HEK293 (cell line): ENCODE measurements around the gene HOXD12.

Experiments used
- GLI2 ChIP-seq: fragments of 450-650 bp; formaldehyde crosslinking; IDR thresholded peaks from 2 replicates; pipeline ENCODE4; 2017; ENCODE audit warnings: missing biosample characterization, missing genetic modification characterization, low read depth, borderline replicate concordance
- KLF10 ChIP-seq: fragments of 450-650 bp; IDR thresholded peaks from 2 replicates; pipeline ENCODE4 v1.5.1; 2018; ENCODE audit warnings: missing biosample characterization, mild to moderate bottlenecking, missing genetic modification characterization
- KLF7 ChIP-seq: fragments of 450-650 bp; formaldehyde crosslinking; IDR thresholded peaks from 2 replicates; pipeline ENCODE4 v1.5.1; 2016; ENCODE audit warnings: missing biosample characterization, missing genetic modification characterization, borderline replicate concordance
- REPIN1 ChIP-seq: fragments of 450-650 bp; formaldehyde crosslinking; IDR thresholded peaks from 2 replicates; pipeline ENCODE4 v1.5.1; 2017; ENCODE audit warnings: missing biosample characterization, missing genetic modification characterization, low read depth
- ZBTB21 ChIP-seq: fragments of 450-650 bp; formaldehyde crosslinking; IDR thresholded peaks from 2 replicates; pipeline ENCODE4 v1.5.1; 2017; ENCODE audit warnings: missing biosample characterization, missing genetic modification characterization
- ZBTB48 ChIP-seq: fragments of 450-650 bp; formaldehyde crosslinking; IDR thresholded peaks from 2 replicates; pipeline ENCODE4 v1.5.1; 2016; ENCODE audit warnings: missing biosample characterization, missing genetic modification characterization
- ZNF121 ChIP-seq: fragments of 450-650 bp; formaldehyde crosslinking; IDR thresholded peaks from 2 replicates; pipeline ENCODE4 v1.5.1; 2016; ENCODE audit warnings: missing biosample characterization, missing genetic modification characterization
- ZNF132 ChIP-seq: fragments of 450-650 bp; formaldehyde crosslinking; IDR thresholded peaks from 2 replicates; pipeline ENCODE4 v1.5.1; 2017; ENCODE audit warnings: missing biosample characterization, missing genetic modification characterization, borderline replicate concordance
- ZNF140 ChIP-seq: fragments of 450-650 bp; formaldehyde crosslinking; IDR thresholded peaks from 2 replicates; pipeline ENCODE4 v1.5.1; 2016; ENCODE audit warnings: missing biosample characterization, missing genetic modification characterization
- ZNF16 ChIP-seq: fragments of 450-650 bp; formaldehyde crosslinking; IDR thresholded peaks from 2 replicates; pipeline ENCODE4 v1.5.1; 2016; ENCODE audit warnings: low read depth, missing biosample characterization, missing genetic modification characterization
- ZNF23 ChIP-seq: fragments of 450-650 bp; formaldehyde crosslinking; IDR thresholded peaks from 2 replicates; pipeline ENCODE4 v1.5.1; 2016; ENCODE audit warnings: missing biosample characterization, missing genetic modification characterization, borderline replicate concordance
- ZNF248 ChIP-seq: fragments of 450-650 bp; formaldehyde crosslinking; IDR thresholded peaks from 2 replicates; pipeline ENCODE4 v1.5.1; 2017; ENCODE audit warnings: missing biosample characterization, missing genetic modification characterization
- ZNF292 ChIP-seq: fragments of 450-650 bp; formaldehyde crosslinking; IDR thresholded peaks from 2 replicates; pipeline ENCODE4 v1.5.1; 2016; ENCODE audit warnings: low read depth, missing biosample characterization, missing genetic modification characterization, borderline replicate concordance
- ZNF311 ChIP-seq: fragments of 450-650 bp; formaldehyde crosslinking; IDR thresholded peaks from 2 replicates; pipeline ENCODE4 v1.5.1; 2017; ENCODE audit warnings: missing biosample characterization, missing genetic modification characterization, borderline replicate concordance
- ZNF354C ChIP-seq: fragments of 450-650 bp; formaldehyde crosslinking; IDR thresholded peaks from 2 replicates; pipeline ENCODE4 v1.5.1; 2016; ENCODE audit warnings: missing biosample characterization, missing genetic modification characterization, low read depth, borderline replicate concordance
- ZNF391 ChIP-seq: fragments of 450-650 bp; formaldehyde crosslinking; IDR thresholded peaks from 2 replicates; pipeline ENCODE4 v1.5.1; 2016; ENCODE audit warnings: low read depth, missing biosample characterization, missing genetic modification characterization, borderline replicate concordance
- ZNF426 ChIP-seq: fragments of 450-650 bp; formaldehyde crosslinking; IDR thresholded peaks from 2 replicates; pipeline ENCODE4 v1.5.1; 2017; ENCODE audit warnings: missing biosample characterization, missing genetic modification characterization, mild to moderate bottlenecking, inconsistent platforms, moderate library complexity
- ZNF48 ChIP-seq: fragments of 450-650 bp; formaldehyde crosslinking; IDR thresholded peaks from 2 replicates; pipeline ENCODE4 v1.5.1; 2016; ENCODE audit warnings: missing biosample characterization, missing genetic modification characterization
- ZNF558 ChIP-seq: fragments of 450-650 bp; formaldehyde crosslinking; IDR thresholded peaks from 2 replicates; pipeline ENCODE4 v1.5.1; 2016; ENCODE audit warnings: missing biosample characterization, missing genetic modification characterization
- ZNF561 ChIP-seq: fragments of 450-650 bp; IDR thresholded peaks from 2 replicates; pipeline ENCODE4 v1.5.1; 2018; ENCODE audit warnings: missing biosample characterization, missing genetic modification characterization, borderline replicate concordance
- ZNF621 ChIP-seq: fragments of 450-650 bp; formaldehyde crosslinking; IDR thresholded peaks from 2 replicates; pipeline ENCODE4 v1.5.1; 2017; ENCODE audit warnings: missing biosample characterization, missing genetic modification characterization
- ZNF785 ChIP-seq: fragments of 450-650 bp; formaldehyde crosslinking; IDR thresholded peaks from 2 replicates; pipeline ENCODE4 v1.5.1; 2016; ENCODE audit warnings: missing biosample characterization, missing genetic modification characterization
- ZXDB ChIP-seq: fragments of 450-650 bp; formaldehyde crosslinking; IDR thresholded peaks from 2 replicates; pipeline ENCODE4 v1.5.1; 2016; ENCODE audit warnings: missing biosample characterization, missing genetic modification characterization
- TF ChIP-seq, protein P1 (sequence below): fragments of 450-650 bp; formaldehyde crosslinking; IDR thresholded peaks from 2 replicates; pipeline ENCODE4 v1.5.1; 2016; ENCODE audit warnings: missing biosample characterization, missing genetic modification characterization
- TF ChIP-seq, protein P2 (sequence below): fragments of 450-650 bp; formaldehyde crosslinking; IDR thresholded peaks from 2 replicates; pipeline ENCODE4 v1.5.1; 2016; ENCODE audit warnings: missing biosample characterization, missing genetic modification characterization
- TF ChIP-seq, protein P3 (sequence below): sonication (generic); formaldehyde crosslinking; IDR thresholded peaks from 2 replicates; pipeline ENCODE4 v1.8.1; 2022; ENCODE audit warnings: mild to moderate bottlenecking, moderate library complexity, missing genetic modification reagents
- TF ChIP-seq, protein P4 (sequence below): fragments of 450-650 bp; formaldehyde crosslinking; IDR thresholded peaks from 2 replicates; pipeline ENCODE4 v1.5.1; 2017; ENCODE audit warnings: missing biosample characterization, missing genetic modification characterization

The HOXD12 gene

DNA sequence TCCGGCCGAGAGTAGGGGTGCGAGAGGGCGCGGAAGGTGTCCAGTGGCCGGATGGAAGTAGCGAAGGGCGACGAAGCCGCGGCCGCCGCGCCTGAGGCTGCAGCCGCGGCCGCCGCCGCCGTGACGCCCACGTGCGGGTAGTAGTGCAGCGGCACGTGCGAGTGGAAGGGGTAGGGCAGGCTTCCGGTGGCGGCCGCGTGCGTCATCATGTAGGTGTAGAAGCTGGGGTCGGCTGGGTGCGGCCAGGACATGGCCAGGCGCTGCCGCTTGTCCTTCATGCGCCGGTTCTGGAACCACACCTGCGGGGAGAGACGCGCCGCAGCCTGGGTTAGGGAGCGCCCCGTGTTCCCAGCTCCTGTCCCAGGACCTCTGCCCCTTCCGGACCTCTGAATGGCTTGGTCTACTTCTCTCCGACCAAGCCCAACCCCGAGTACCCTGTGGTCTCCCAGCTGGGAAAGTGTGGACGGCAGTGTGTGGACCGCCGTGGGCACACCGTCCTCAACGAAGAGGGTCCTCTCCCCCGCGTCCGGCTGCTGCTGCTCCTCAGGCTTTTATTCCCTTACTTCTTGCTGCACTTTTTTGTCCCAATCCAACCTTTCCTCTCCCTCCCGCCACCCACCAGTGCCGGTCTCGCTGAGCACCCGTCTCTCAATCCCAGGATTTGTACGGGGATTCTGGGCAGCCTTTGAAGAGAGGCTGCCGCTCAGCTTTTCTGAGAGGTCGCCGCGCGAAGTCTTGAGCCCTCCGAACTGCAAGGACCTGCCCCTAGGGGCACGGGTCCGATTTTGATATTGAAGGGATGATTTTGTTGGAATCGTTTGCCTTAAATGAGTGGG lies 18.8 kb upstream of the HOXD12 start (continued):
- TF ChIP-seq KLF10 (tag by site-specific recombination) (no peak), ZBTB21 (tag by site-specific recombination) (no peak), ZNF121 (tag by site-specific recombination) (no peak), ZNF16 (no peak), KLF7 (no peak), REPIN1 (tag by site-specific recombination) (no peak), ZNF23 (tag by site-specific recombination) (no peak), ZNF785 (0 out of 2 replicates have a peak, but pooled peaks have one; percentile 45), ZNF558 (tag by site-specific recombination) (no peak), ZXDB (tag by site-specific recombination) (0 out of 2 replicates have a peak, but pooled peaks have one; percentile 26), GLI2 (tag by site-specific recombination) (no peak), ZNF48 (tag by site-specific recombination) (no peak), ZNF391 (tag by site-specific recombination) (no peak), ZNF311 (no peak), ZBTB48 (no peak), ZNF248 (tag by site-specific recombination) (no peak), ZNF292 (no peak), ZNF561 (tag by site-specific recombination) (no peak), ZNF426 (tag by site-specific recombination) (no peak), ZNF621 (tag by site-specific recombination) (no peak), ZNF354C (no peak), ZNF132 (tag by site-specific recombination) (no peak), ZNF140 (no peak)
- TF ChIP-seq, protein P1, sequence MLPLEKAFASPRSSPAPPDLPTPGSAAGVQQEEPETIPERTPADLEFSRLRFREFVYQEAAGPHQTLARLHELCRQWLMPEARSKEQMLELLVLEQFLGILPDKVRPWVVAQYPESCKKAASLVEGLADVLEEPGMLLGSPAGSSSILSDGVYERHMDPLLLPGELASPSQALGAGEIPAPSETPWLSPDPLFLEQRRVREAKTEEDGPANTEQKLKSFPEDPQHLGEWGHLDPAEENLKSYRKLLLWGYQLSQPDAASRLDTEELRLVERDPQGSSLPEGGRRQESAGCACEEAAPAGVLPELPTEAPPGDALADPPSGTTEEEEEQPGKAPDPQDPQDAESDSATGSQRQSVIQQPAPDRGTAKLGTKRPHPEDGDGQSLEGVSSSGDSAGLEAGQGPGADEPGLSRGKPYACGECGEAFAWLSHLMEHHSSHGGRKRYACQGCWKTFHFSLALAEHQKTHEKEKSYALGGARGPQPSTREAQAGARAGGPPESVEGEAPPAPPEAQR (tag by site-specific recombination): no peak
- TF ChIP-seq, protein P2, sequence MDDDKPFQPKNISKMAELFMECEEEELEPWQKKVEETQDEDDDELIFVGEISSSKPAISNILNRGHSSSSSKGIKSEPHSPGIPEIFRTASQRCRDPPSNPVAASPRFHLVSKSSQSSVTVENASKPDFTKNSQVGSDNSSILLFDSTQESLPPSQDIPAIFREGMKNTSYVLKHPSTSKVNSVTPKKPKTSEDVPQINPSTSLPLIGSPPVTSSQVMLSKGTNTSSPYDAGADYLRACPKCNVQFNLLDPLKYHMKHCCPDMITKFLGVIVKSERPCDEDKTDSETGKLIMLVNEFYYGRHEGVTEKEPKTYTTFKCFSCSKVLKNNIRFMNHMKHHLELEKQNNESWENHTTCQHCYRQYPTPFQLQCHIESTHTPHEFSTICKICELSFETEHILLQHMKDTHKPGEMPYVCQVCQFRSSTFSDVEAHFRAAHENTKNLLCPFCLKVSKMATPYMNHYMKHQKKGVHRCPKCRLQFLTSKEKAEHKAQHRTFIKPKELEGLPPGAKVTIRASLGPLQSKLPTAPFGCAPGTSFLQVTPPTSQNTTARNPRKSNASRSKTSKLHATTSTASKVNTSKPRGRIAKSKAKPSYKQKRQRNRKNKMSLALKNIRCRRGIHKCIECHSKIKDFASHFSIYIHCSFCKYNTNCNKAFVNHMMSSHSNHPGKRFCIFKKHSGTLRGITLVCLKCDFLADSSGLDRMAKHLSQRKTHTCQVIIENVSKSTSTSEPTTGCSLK (tag by site-specific recombination): no peak
- TF ChIP-seq, protein P3, sequence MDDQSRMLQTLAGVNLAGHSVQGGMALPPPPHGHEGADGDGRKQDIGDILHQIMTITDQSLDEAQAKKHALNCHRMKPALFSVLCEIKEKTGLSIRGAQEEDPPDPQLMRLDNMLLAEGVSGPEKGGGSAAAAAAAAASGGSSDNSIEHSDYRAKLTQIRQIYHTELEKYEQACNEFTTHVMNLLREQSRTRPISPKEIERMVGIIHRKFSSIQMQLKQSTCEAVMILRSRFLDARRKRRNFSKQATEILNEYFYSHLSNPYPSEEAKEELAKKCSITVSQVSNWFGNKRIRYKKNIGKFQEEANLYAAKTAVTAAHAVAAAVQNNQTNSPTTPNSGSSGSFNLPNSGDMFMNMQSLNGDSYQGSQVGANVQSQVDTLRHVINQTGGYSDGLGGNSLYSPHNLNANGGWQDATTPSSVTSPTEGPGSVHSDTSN (CRISPR knock-in tag): no peak
- TF ChIP-seq, protein P4, sequence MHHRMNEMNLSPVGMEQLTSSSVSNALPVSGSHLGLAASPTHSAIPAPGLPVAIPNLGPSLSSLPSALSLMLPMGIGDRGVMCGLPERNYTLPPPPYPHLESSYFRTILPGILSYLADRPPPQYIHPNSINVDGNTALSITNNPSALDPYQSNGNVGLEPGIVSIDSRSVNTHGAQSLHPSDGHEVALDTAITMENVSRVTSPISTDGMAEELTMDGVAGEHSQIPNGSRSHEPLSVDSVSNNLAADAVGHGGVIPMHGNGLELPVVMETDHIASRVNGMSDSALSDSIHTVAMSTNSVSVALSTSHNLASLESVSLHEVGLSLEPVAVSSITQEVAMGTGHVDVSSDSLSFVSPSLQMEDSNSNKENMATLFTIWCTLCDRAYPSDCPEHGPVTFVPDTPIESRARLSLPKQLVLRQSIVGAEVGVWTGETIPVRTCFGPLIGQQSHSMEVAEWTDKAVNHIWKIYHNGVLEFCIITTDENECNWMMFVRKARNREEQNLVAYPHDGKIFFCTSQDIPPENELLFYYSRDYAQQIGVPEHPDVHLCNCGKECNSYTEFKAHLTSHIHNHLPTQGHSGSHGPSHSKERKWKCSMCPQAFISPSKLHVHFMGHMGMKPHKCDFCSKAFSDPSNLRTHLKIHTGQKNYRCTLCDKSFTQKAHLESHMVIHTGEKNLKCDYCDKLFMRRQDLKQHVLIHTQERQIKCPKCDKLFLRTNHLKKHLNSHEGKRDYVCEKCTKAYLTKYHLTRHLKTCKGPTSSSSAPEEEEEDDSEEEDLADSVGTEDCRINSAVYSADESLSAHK (tag by site-specific recombination): no peak
- TF ChIP-seq, all 188 proteins: peak for 21
